ENCODE results near the gene MCEMP1. TPM values are rescaled to one million over a fixed set of nuclear protein-coding genes. Genes with fewer than 3 reads are reported as not detected.

The MCEMP1 gene
- total RNA-seq, 1 donor from 2014 or later, result not detected

GRCh38 chr19:7676376-7676775 is 514 bp upstream of the MCEMP1 start:
- peaks cover 5% of the 10 kb centered on the region for H3K27me3 ChIP-seq (ENCODE audit: insufficient read depth, low read length)
- H3K36me3 ChIP-seq (ENCODE audit: insufficient read depth, low read length), result no peaks in the 10 kb centered on the region
- no peaks in the 10 kb centered on the region for H3K9me3 ChIP-seq (ENCODE audit: insufficient read depth, low read depth, low read length)
- Mint-ChIP-seq H3K36me3 (ENCODE audit: low read depth, unreplicated experiment) (peaks cover 2% of the 10 kb centered on the region), H3K27me3 (ENCODE audit: low read depth, unreplicated experiment) (peaks cover 60% of the 10 kb centered on the region), H3K9me3 (ENCODE audit: unreplicated experiment) (peaks cover 9% of the 10 kb centered on the region), H3K27ac (ENCODE audit: unreplicated experiment) (no peak overlapping the region), H3K4me3 (ENCODE audit: unreplicated experiment) (no peak overlapping the region), H3K4me1 (ENCODE audit: low read depth, unreplicated experiment) (no peaks in the 10 kb centered on the region)
- no peak overlapping the region for H3K4me2 ChIP-seq (ENCODE audit: low read length)
- TF ChIP-seq EZH2 (IDR thresholded peaks at IDR 0.05; ENCODE audit: insufficient read depth, low read length) (no peak), CTCF (IDR thresholded peaks at IDR 0.05; ENCODE audit: insufficient read depth, low read depth, low read length) (no peak)
- no peaks in the 10 kb centered on the region for H4K20me1 ChIP-seq (ENCODE audit: insufficient read depth, low read length)
- no peak overlapping the region for H3K27ac ChIP-seq (ENCODE audit: low read depth, low read length)
- peaks cover 7% of the 10 kb centered on the region for H3K79me2 ChIP-seq (ENCODE audit: insufficient read depth, low read length)
- no peaks in the 10 kb centered on the region for H3K4me1 ChIP-seq (ENCODE audit: insufficient read depth, low read length)
- H2AFZ ChIP-seq (ENCODE audit: low read depth, low read length), result no peak overlapping the region
- FAIRE-seq, result no peak
- H3K9ac ChIP-seq (ENCODE audit: low read length), result no peak overlapping the region
- H3K4me3 ChIP-seq (ENCODE audit: insufficient read depth, low read depth, low read length), result no peak overlapping the region
- DNase-seq (ENCODE audit: low read depth), result no peak

GRCh38 chr19:7677669-7678311 is 900 bp downstream of the MCEMP1 start:
- no peak overlapping the region for H2AFZ ChIP-seq (ENCODE audit: low read depth, low read length)
- H3K27me3 Mint-ChIP-seq (ENCODE audit: low read depth, unreplicated experiment), result peaks cover 47% of the 10 kb centered on the region
- H3K36me3 ChIP-seq (ENCODE audit: insufficient read depth, low read length), result no peaks in the 10 kb centered on the region
- peaks cover 5% of the 10 kb centered on the region for H3K27me3 ChIP-seq (ENCODE audit: insufficient read depth, low read length)
- H4K20me1 ChIP-seq (ENCODE audit: insufficient read depth, low read length), result peaks cover 11% of the 10 kb centered on the region
- H3K4me1 ChIP-seq (ENCODE audit: insufficient read depth, low read length), result peaks cover 8% of the 10 kb centered on the region
- H3K9ac ChIP-seq (ENCODE audit: low read length), result no peak overlapping the region
- no peaks in the 10 kb centered on the region for H3K9me3 ChIP-seq (ENCODE audit: insufficient read depth, low read depth, low read length)
- peaks cover 13% of the 10 kb centered on the region for H3K79me2 ChIP-seq (ENCODE audit: insufficient read depth, low read length)
- FAIRE-seq (no peak), DNase-seq (ENCODE audit: low read depth) (no peak)
- peaks cover 1% of the 10 kb centered on the region for H3K36me3 Mint-ChIP-seq (ENCODE audit: low read depth, unreplicated experiment)
- H3K4me3 ChIP-seq (ENCODE audit: insufficient read depth, low read depth, low read length), result no peak overlapping the region
- peaks cover 6% of the 10 kb centered on the region for H3K9me3 Mint-ChIP-seq (ENCODE audit: unreplicated experiment)
- no peak overlapping the region for H3K4me2 ChIP-seq (ENCODE audit: low read length)
- H3K4me1 Mint-ChIP-seq (ENCODE audit: low read depth, unreplicated experiment), result no peaks in the 10 kb centered on the region
- H3K27ac ChIP-seq (ENCODE audit: low read depth, low read length), result no peak overlapping the region
- no peak overlapping the region for H3K4me3 Mint-ChIP-seq (ENCODE audit: unreplicated experiment)
- no peak overlapping the region for H3K27ac Mint-ChIP-seq (ENCODE audit: unreplicated experiment)
- TF ChIP-seq EZH2 (IDR thresholded peaks at IDR 0.05; ENCODE audit: insufficient read depth, low read length) (no peak), CTCF (IDR thresholded peaks at IDR 0.05; ENCODE audit: insufficient read depth, low read depth, low read length) (no peak)

All from astrocyte (in vitro differentiated cells and primary cell).